ENCODE results near the gene SDHB. TPM values are rescaled to one million over a fixed set of nuclear protein-coding genes. Genes with fewer than 3 reads are reported as not detected.

Gene SDHB
- total and polyA plus RNA-seq, 2 of the 8 experiments (the other 6 are each of a cell fraction or from before 2014, with no cell fraction given): 84.0 to 98.7 TPM

- TF ChIP-seq MAFK (IDR thresholded peaks at IDR 0.05; ENCODE audit: low read depth, low read length): no peak
- TF ChIP-seq CBX8 (IDR thresholded peaks at IDR 0.05; ENCODE audit: borderline replicate concordance, low read depth, low read length): no peak
- no peak for TF ChIP-seq HDAC6 (IDR thresholded peaks at IDR 0.05; ENCODE audit: low read depth, low read length)
- no peak for TF ChIP-seq SRF (IDR thresholded peaks at IDR 0.05; ENCODE audit: low read depth, low read length)
- TF ChIP-seq KDM5A (IDR thresholded peaks at IDR 0.05; ENCODE audit: low read length): no peak
- TF ChIP-seq NANOG (IDR thresholded peaks at IDR 0.05; ENCODE audit: insufficient read depth, low read depth, low read length, poor library complexity, severe bottlenecking): no peak
- no peak for TF ChIP-seq HDAC2 (IDR thresholded peaks at IDR 0.05; ENCODE audit: borderline replicate concordance in 1 of 2, low read depth in 2 of 2, low read length in 2 of 2)
- no peak for TF ChIP-seq SP2 (IDR thresholded peaks at IDR 0.05; ENCODE audit: low read length)
- no peak for TF ChIP-seq CHD2 (IDR thresholded peaks at IDR 0.05; ENCODE audit: low read length)
- no peak for TF ChIP-seq FOSL1 (IDR thresholded peaks at IDR 0.05; ENCODE audit: insufficient read depth, low read depth, low read length)
- no peak for TF ChIP-seq YY1 (IDR thresholded peaks at IDR 0.05; ENCODE audit: low read depth, low read length)
- TF ChIP-seq TAF1 (IDR thresholded peaks at IDR 0.05; ENCODE audit: low read depth, low read length): no peak
Observed at GRCh38 chr1:17098446-17099317, 44.9 kb upstream of the SDHB start (continued).
